Tibial nerve (tissue), 3 donors: Measurements from ENCODE around the gene CYP4F11.

Source experiments
- EP300 ChIP-seq, 2 donors: sonication (generic); formaldehyde crosslinking; IDR thresholded peaks; one replicate each; pipeline ENCODE4 v1.6.1; 2017; ENCODE audit warnings: antibody characterized with exemption in 2 of 2, mild to moderate bottlenecking in 1 of 2
- POLR2A ChIP-seq, 2 donors: fragments of 450-650 bp; IDR thresholded peaks; one replicate each; pipeline ENCODE4 v1.6.1; 2017; ENCODE audit warnings: antibody characterized with exemption in 2 of 2, mild to moderate bottlenecking in 2 of 2, moderate library complexity in 2 of 2

- TF ChIP-seq EP300 (IDR thresholded peaks at IDR 0.05) = no peak
- no peak for TF ChIP-seq POLR2A (IDR thresholded peaks at IDR 0.05)
Observed at GRCh38 chr19:15962319-15962718, 28.0 kb upstream of the CYP4F11 start.
